Stimulated activated CD4-positive, alpha-beta T cell treated with anti-CD3 and anti-CD28 coated beads, Interleukin-2, amount 100 ng/mL, for 24 hours (primary cell): ENCODE data around the gene RBM6.
A peak's percentile ranks its signal among the peaks of the same experiment; 100 is the strongest.

ENCODE experiments used
- DNase-seq, 2 donors: peaks; one replicate each; pipeline ENCODE4 v3.0.0-alpha.2; 2020

RBM6 gene

DNA sequence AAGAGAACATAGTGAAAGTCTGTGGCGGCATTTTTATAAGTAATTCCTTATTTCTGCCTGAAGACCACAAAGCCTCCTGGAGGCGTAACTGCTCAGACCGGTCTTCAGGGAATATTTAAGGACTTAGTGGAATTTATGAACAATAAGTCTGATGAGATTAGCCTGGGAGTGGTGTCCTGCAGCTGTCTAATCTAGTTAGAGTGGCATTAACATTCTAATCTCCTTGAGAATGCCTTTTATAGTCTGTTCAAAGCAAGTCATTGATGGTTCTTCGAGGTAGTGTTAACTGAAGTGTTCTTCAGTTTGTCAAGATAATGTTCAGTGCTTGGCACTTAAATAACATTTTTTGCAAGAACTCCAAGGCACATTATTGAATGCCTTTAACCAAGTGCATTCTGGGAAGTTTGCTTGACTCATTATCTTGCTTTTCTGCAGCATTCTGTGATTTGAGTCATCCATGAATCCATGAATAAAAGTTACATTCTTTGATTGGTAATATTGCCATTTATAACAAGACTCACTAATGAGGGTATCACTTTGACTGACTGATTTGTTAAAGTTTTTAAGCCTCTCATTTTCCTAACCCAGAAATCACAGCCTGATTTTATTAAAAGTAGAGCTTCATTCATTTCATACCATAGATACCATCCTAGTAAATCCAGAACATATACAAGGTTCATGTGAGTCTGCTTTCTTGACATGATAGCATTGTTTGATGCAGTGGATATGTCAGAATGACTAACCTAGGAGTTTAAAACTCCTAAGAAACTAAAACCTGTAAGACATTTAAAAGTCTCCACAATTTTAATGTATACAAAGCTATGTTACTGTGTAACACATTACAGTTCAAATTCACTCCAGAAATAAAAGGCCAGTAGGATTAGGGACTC, 161.3 kb downstream of the RBM6 start:
- DNase-seq = no peak

DNA sequence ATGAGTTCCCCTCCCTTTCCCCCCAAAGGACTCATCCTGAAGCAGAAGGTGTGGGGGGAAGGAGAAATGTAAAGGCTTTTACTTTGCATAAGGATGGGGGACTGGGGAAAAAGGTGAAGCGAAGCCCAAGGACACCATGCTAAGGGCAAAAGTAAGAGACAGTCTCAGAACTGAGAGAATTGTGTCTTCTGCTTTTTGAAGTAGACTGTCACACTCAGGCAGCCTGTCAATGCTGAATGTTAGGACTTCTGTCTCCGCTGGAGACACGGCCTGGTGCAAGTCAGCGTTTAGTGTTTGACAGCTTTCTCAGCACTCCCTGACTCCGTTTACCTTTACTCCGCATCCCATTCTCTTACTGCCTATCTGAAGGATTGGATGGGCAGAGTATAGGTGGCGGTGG, 162.6 kb downstream of the RBM6 start:
- no peak for DNase-seq

GRCh38 chr3:50111757-50112156, 171.8 kb downstream of the RBM6 start:
- no peak for DNase-seq

DNA sequence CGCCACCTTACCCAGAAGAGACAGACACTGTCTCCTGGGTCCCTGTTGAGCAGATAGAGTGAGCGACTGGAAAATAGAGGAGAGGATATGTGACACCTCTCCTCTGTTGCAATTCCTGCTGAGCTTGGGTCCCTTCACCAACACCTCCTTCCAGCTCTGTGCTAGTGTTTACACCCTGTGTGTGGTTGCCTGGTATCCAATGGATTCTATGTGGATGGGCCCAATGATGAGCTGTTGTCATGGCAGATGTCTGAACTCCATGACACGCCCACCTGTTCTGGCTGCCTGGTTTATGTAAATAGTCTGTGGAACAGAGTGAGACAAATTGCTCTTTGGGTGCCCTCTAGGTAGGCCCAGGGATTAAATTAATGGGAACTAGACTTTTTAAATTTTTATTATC, 172.5 kb downstream of the RBM6 start:
- DNase-seq = no peak

- no peak for DNase-seq
These were observed 177.2 kb downstream of the RBM6 start for GRCh38 chr3:50117120-50117519.

GRCh38 chr3:50118237-50118636, 178.3 kb downstream of the RBM6 start:
- no peak for DNase-seq

- DNase-seq = no peak
These were observed 179.8 kb downstream of the RBM6 start for GRCh38 chr3:50119786-50120185.

- no peak for DNase-seq
These were observed 180.6 kb downstream of the RBM6 start for GRCh38 chr3:50120364-50121071.

DNA sequence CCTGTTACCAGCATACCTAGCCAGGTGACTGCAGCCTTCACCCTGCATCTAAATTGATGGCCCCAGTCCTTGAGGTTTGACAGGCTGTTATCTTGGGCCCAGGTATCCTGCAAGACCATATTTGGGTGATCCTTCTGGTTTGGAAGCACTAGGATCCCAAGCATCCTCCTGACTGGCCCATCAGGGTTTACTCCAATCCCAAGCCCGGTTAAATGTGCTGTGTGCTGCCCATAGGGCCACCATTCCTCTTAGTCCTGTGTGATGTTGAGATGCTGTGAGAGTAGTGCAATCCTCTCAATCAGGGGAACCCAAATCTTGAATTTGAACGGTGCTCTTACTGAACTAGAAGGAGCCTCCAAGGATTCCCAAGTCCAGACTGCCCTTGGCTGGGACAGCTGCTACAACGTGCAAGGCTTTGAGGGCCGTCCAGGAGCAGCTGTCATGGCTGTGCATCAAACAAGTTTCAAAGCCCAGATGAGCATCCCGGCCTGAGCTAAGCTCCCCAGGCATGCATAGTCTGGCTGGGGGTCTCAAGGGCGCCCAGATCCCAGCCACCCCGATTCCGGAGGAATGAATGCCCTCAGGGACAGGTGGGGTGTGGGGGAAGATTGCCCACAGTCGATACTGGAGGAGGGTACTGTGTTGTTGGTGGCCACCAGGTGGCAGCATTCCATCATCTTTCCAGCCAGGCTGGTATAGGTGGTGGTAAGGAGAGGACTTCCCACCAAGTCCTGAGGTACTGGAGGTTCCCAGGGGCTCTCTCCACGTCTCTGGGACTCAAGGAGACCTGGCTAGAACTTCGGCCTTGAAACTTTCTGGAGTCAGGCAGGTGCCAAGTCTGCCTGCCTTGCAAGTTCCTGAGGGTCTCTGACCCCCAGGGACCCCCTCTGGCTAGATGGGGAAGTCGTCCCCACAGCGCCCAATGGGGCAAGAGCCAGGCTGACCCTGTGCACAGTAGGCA, 181.4 kb downstream of the RBM6 start:
- peak; percentile 77 to 80 for DNase-seq

DNA sequence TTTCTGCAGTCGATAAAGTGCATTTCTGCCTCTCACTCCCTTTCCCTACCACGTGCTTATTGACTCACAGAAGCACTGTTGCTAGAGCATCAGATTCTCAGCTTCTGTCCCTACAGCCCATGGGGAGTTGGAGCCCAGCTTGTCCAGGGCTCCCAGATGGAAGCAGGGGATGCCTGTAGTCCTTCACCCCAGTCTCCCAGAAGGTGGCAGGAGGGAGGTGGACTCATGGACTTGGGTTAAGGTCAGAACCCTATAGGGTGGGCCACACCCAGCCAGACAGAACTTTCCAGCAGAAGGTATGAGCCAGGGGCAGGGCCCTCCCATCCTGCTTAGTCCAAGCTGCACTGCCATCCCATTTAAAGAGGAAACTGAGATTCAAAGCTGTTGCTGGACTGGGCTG, 182.1 kb downstream of the RBM6 start:
- DNase-seq = no peak

GRCh38 chr3:50122661-50123391, 182.9 kb downstream of the RBM6 start:
- no peak for DNase-seq

DNA sequence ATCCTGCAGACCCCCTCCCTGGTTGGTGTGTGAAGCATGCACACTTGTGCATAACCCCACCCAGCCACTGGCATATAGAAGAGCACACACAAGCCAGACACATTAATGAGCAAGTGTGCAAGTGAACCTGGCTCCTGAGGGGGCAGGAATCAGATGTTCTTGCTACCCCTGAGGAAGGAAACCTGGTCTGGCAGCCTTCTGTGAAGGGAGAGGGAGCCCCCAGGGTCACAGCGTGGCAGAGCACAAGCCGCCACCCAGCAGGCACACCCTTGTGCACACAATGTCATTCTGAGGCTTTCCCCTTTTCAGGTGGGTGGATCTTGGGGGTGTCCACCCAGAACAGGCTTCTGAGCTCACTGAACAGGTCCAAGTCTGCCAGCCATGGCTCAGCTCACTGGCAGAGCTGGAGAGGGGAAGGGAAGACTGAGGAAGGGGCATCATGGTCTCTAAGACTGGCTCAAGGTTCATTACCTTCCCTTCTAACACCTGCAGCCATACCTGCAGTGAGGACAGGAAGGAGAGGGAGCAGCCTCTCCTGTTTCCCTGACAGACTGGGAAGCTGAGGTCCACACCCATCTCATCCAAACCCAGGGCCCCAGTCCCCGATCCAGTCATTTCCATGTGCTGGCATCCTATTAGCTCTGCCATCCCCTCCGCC, 183.6 kb downstream of the RBM6 start:
- DNase-seq = no peak

DNA sequence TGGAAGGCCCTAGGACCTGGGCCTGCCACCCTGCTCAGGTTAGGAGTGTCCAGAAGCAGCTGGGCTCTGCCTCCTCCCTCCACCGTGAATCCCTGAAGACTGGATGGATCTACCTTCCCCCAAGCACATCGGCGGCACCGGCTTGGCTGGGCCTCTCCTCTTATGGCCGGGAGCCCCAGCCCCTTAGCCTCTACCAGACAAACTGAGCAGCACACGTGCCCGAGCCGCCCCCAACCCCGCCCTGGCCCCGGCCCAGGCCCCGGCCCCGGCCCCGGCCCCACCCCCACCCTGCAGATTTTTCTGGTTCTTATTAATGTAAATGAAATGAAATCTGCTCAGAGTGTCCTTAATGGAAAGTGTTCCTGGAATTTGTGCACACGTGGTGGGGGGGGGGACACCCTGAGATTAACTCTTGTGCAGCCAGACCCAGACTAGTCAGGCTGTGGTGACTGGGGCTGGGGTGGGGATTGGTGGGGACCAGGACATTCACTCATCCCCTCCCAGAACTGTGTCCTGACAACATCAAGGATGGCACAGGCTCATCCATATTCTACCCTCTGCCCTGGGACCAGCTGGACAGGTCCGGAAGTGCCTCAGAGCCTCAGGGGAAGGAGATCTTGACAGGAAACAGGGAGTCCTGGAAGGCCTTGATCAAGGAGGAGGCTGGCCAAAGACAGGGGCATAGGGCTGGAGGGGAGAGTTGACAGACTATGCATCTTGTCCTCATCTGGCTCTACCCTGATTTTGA, 184.3 kb downstream of the RBM6 start:
- no peak for DNase-seq

DNA sequence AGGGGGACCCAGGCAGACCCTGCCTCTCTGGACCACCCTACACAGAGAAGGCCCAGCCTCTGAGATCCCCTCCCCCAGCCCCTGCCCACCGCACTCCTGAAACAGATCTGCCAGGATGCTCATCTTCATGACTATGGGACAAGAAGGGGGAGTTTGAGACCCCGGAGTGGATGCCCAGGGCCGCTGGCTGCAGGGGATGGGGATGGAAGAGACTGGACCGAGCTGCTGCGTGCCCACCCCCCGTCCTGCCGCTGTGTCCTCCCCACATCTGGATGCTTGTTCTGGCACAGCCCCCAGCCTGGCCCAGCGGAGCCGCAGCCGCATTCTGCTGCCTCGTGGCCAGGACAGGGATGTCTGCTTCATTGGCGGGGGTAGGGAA, 184.8 kb downstream of the RBM6 start:
- no peak for DNase-seq

DNA sequence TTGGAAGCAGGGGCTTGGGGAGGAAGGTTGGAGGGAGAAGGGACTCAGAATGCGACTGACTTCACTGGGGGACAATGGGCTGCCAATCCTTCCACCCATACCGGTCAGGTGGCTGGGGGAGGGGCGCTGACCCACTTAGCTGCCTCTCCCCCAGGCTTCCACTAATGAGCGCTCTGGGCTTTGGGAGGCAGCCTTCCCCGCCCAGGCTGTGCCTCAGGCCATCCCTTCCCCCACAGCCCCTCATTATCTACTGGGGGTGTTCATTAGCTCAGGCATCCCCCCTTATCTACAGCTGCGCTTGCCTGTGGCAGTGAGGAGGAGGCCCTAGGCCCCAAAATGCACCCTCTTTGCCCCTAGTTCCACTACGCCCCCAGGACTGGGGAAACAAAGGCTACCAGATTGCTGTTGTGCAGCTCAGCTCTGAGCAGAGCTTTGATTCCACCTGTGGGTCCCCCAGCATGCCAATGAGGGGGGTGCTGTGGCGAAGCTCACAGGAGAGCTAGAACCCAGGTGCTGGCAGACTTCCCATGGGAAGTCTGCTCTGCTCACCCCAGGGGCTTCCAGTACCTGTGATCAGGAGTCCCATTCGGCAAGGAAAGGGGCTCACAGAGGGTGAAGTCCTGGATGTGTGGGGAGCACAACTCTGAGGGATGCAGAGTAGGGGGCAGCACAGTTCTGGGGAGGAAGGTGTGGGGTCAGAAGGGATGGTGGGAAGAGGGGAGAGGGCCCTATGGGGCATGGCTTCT, 185.8 kb downstream of the RBM6 start:
- no peak for DNase-seq

DNA sequence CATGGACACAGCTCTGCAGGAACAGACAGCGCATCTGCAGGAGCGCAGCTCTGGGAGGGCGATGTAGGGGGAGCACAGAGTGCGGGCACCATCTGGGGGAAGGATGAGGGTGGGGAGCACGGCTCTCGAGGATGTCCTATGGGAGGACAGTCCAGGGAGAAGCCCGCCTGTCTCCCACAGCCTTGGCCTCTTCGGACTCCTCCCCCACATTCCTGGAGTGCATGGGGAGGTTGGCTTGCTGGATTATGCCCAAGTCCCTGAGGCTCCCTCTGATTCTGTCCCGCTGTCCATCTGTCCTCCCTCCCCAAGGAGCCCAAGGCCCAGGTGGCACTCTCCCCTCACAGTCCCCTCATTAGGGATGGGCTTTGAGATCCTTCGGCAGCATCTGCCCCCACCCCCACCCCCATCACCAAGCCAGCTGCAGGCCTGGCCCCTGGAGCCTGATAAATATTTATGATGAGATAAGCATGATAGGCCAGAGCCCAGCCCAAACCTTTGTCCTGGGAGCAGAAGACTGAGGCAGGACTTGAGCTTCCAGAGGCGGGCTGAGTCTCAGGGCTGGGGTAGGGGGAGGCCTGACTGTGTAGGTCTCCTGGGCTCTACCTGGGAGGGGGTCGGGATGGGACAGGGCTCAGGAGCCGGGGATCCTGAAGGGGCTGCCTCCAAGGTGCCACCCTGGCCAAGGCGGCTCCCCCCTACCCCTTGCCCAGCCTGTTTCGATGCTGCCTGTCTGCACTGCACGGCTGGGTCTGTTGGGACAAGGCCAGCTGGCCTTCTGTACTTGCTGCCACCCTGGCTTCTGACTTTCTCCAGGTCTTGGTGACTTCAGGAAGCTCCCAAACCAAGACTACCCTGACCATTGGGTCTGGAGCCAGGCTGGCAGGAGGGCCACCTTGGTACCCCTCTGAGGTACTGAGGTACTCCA, 186.6 kb downstream of the RBM6 start:
- DNase-seq = no peak
